ENCODE measurements around the gene BATF. TPM values are rescaled to one million over a fixed set of nuclear protein-coding genes. Genes with fewer than 3 reads are reported as not detected.

BATF gene
- total and polyA plus RNA-seq, 2 of the 8 experiments (the other 6 are each of a cell fraction or from before 2014, with no cell fraction given): not detected

GRCh38 chr14:75499084-75499875 is 23.0 kb upstream of the BATF start:
- peak in 1 of 2 experiments; percentile 32 for DNase-seq (ENCODE audit: low read depth in 1 of 2, low spot score in 2 of 2)
- 90% methylated on average over 15 of the region's 16 CpGs; no CpG with 5 or more reads in 1 of the 2 experiments for WGBS, 2 experiments (ENCODE audit: extremely low coverage in 1 of 2, insufficient coverage in 1 of 2, insufficient read length in 1 of 2, insufficient replicate concordance in 2 of 2, low coverage in 1 of 2, low lambda C conversion rate in 2 of 2, missing lambda C conversion rate in 1 of 2)
- H2BK15ac ChIP-seq (ENCODE audit: low read length): no peak overlapping the region
- peak overlapping the region; percentile 89 for H2AFZ ChIP-seq (ENCODE audit: low read length)
- no peak for TF ChIP-seq E2F6 (IDR thresholded peaks at IDR 0.05)
- TF ChIP-seq ZNF274 (IDR thresholded peaks at IDR 0.05; ENCODE audit: borderline replicate concordance, extremely low read depth, low read length): no peak
- TF ChIP-seq SP4 (IDR thresholded peaks at IDR 0.05; ENCODE audit: low read length): no peak
- no peak for TF ChIP-seq ASH2L (IDR thresholded peaks at IDR 0.05; ENCODE audit: low read length)
- TF ChIP-seq HDAC2 (IDR thresholded peaks at IDR 0.05; ENCODE audit: borderline replicate concordance in 1 of 2, low read depth in 2 of 2, low read length in 2 of 2): no peak
- TF ChIP-seq MAX (IDR thresholded peaks at IDR 0.05): no peak
- no peak for TF ChIP-seq BCL11A (IDR thresholded peaks at IDR 0.05; ENCODE audit: low read depth in 2 of 2, low read length in 2 of 2)
- TF ChIP-seq RAD21 (IDR thresholded peaks at IDR 0.05 in 1 of 2, conservative IDR thresholded peaks at IDR 0.05 in 1 of 2; ENCODE audit: low read depth in 2 of 2, low read length in 2 of 2): no peak
- no peak overlapping the region for H3K9ac ChIP-seq (replicated peaks in 1 of 4; ENCODE audit: extremely low read depth in 1 of 4, low read depth in 3 of 4, low read length in 3 of 4)
- no peaks in the 10 kb centered on the region for H3K79me1 ChIP-seq (ENCODE audit: low read depth, low read length)
- peak overlapping the region; percentile 75; the same call in 1 of the 2 replicates for H2BK20ac ChIP-seq (ENCODE audit: low read length)
- no peak overlapping the region for H3K4me2 ChIP-seq (ENCODE audit: insufficient read depth in 1 of 2, low read depth in 2 of 2, low read length in 2 of 2)
- H3K36me3 ChIP-seq (ENCODE audit: control insufficient read depth in 2 of 4, insufficient read depth in 4 of 4, low read length in 3 of 4): no peaks in the 10 kb centered on the region
- H3K23ac ChIP-seq (ENCODE audit: insufficient read length): no peak overlapping the region
- no peak overlapping the region for H3K27ac ChIP-seq (ENCODE audit: low read depth, low read length)
- H3K56ac ChIP-seq (replicated peaks; ENCODE audit: insufficient read length, low read depth, low read length): no peak overlapping the region
- no peak overlapping the region for H2BK12ac ChIP-seq (ENCODE audit: low read depth, low read length)
- H3K4ac ChIP-seq (replicated peaks; ENCODE audit: insufficient read length, low read depth, low read length): no peak overlapping the region
- no peak overlapping the region; the same call in none of the 2 replicates for H4K8ac ChIP-seq (ENCODE audit: extremely low read depth, insufficient read depth, low read length)
- H3K27me3 ChIP-seq (replicated peaks in 1 of 4; ENCODE audit: control insufficient read depth in 3 of 4, extremely low read depth in 1 of 4, insufficient read depth in 3 of 4, low read length in 3 of 4): no peaks in the 10 kb centered on the region; a peak in 1 of 7 replicates
- H2BK5ac ChIP-seq (ENCODE audit: low read depth, low read length): no peak overlapping the region
- no peaks in the 10 kb centered on the region for H3K4me1 ChIP-seq (replicated peaks in 1 of 4; ENCODE audit: control insufficient read depth in 3 of 4, insufficient read depth in 4 of 4, low read length in 3 of 4)
- no peak overlapping the region for H3K18ac ChIP-seq (ENCODE audit: extremely low read depth, low read length)
- no peak overlapping the region for H2AK5ac ChIP-seq (ENCODE audit: low read depth, low read length)
- H4K5ac ChIP-seq (ENCODE audit: insufficient read length, low read depth, low read length): no peak overlapping the region
- no peaks in the 10 kb centered on the region for H4K20me1 ChIP-seq (replicated peaks in 1 of 2; ENCODE audit: control insufficient read depth in 1 of 2, insufficient read depth in 2 of 2, low read length in 2 of 2)
- no peaks in the 10 kb centered on the region for H3K9me3 ChIP-seq (ENCODE audit: insufficient read depth in 2 of 2, low read depth in 1 of 2, low read length in 1 of 2)
- no peak for FAIRE-seq
- H3K4me3 ChIP-seq (ENCODE audit: extremely low read depth in 1 of 4, insufficient read depth in 2 of 4, low read depth in 3 of 4, low read length in 4 of 4): no peak overlapping the region
- H3K14ac ChIP-seq (ENCODE audit: insufficient read length): no peak overlapping the region
- ChIA-PET POLR2A (ENCODE audit: partially characterized antibody) (no interaction called here), CTCF (ENCODE audit: partially characterized antibody) (interaction anchor here (0.5 to 3.7 kb wide), 9 partner anchors 8 to 307 kb away, joined by 3 to 21 read pairs (median 5); no protein-coding TSS in a partner anchor)
- no peaks in the 10 kb centered on the region for H3K23me2 ChIP-seq (ENCODE audit: low read depth, low read length)
- H3K79me2 ChIP-seq (ENCODE audit: control insufficient read depth in 1 of 2, insufficient read depth in 2 of 2, low read length in 2 of 2): no peaks in the 10 kb centered on the region
- no peak overlapping the region for H4K91ac ChIP-seq (replicated peaks; ENCODE audit: insufficient read length, low read length)
- H2BK120ac ChIP-seq (replicated peaks; ENCODE audit: low read depth, low read length): no peak overlapping the region

All from H1 (cell line).